Hepatocyte (in vitro differentiated cells): ENCODE results near the gene IP6K3. TPM values are rescaled to one million over a fixed set of nuclear protein-coding genes. Genes with fewer than 3 reads are reported as not detected.
A peak's percentile ranks its signal among the peaks of the same experiment; 100 is the strongest.

Source experiments
- DNase-seq: peaks from one replicate; pipeline ENCODE4 v3.0.0-alpha.2; 2016; ENCODE audit warnings: low spot score
- H2AFZ ChIP-seq: fragments of 200-600 bp; sonication (generic); 2 replicates; pipeline ENCODE4 v1.6.0; 2016; ENCODE audit warnings: antibody characterized with exemption, mild to moderate bottlenecking
- H3K27ac ChIP-seq: fragments of 200-600 bp; sonication (generic); 2 replicates; pipeline ENCODE4 v1.5.1; 2016; ENCODE audit warnings: mild to moderate bottlenecking
- H3K27me3 ChIP-seq: fragments of 200-600 bp; sonication (generic); 2 replicates; pipeline ENCODE4 v1.6.1; 2016
- H3K36me3 ChIP-seq: fragments of 200-600 bp; sonication (generic); replicated peaks from 2 replicates; pipeline ENCODE4 v1.5.1; 2016; ENCODE audit warnings: low read depth; ENCODE audit not compliant: insufficient read depth
- H3K4me1 ChIP-seq: fragments of 200-600 bp; sonication (generic); 2 replicates; pipeline ENCODE4 v1.5.1; 2016; ENCODE audit warnings: mild to moderate bottlenecking, moderate library complexity; ENCODE audit not compliant: insufficient read depth
- H3K4me2 ChIP-seq: fragments of 200-600 bp; sonication (generic); 2 replicates; pipeline ENCODE4 v1.6.0; 2016
- H3K4me3 ChIP-seq: fragments of 200-600 bp; sonication (generic); 2 replicates; pipeline ENCODE4 v1.5.1; 2016; ENCODE audit warnings: mild to moderate bottlenecking
- H3K79me2 ChIP-seq: fragments of 200-600 bp; sonication (generic); 2 replicates; pipeline ENCODE4 v1.6.0; 2017; ENCODE audit warnings: mild to moderate bottlenecking
- H3K9me2 ChIP-seq: fragments of 200-600 bp; sonication (generic); replicated peaks from 2 replicates; pipeline ENCODE4 v1.6.0; 2017; ENCODE audit warnings: mild to moderate bottlenecking; ENCODE audit not compliant: insufficient read depth
- H3K9me3 ChIP-seq: fragments of 200-600 bp; sonication (generic); 2 replicates; pipeline ENCODE4 v1.5.1; 2016; ENCODE audit warnings: low read depth, mild to moderate bottlenecking
- H4K20me1 ChIP-seq: fragments of 200-600 bp; sonication (generic); 2 replicates; pipeline ENCODE4 v1.6.0; 2016; ENCODE audit warnings: mild to moderate bottlenecking; ENCODE audit not compliant: insufficient read depth, poor library complexity, severe bottlenecking
- CTCF ChIP-seq: fragments of 200-600 bp; sonication (generic); IDR thresholded peaks from 2 replicates; pipeline ENCODE4 v1.5.1; 2016; ENCODE audit warnings: antibody characterized with exemption, mild to moderate bottlenecking; ENCODE audit not compliant: poor library complexity
- EZH2 ChIP-seq: fragments of 200-600 bp; sonication (generic); IDR thresholded peaks from 2 replicates; pipeline ENCODE4 v1.6.1; 2016; ENCODE audit warnings: antibody characterized with exemption, mild to moderate bottlenecking, borderline replicate concordance
- EZH2phosphoT487 ChIP-seq: fragments of 200-600 bp; sonication (generic); IDR thresholded peaks from one replicate; pipeline ENCODE4 v1.6.1; 2018; ENCODE audit warnings: antibody characterized with exemption, mild to moderate bottlenecking, low read depth, moderate library complexity; ENCODE audit not compliant: unreplicated experiment, severe bottlenecking
- WGBS: methylation state at CpG from one replicate; pipeline ENCODE4 v1.1.6; 2016; ENCODE audit warnings: low lambda C conversion rate; ENCODE audit errors: missing lambda C conversion rate; 5-methylcytosine and 5-hydroxymethylcytosine counted together
- polyA plus RNA-seq: library from polyadenylated mRNA; unstranded; fragments of >200 nt; fragmentation: Nextera tagmentation; extraction: Ambion mirVana; gene quantifications from 2 replicates; pipeline ENCODE4 v1.2.1, GENCODE V29; 2016
- total RNA-seq: library from RNA; depleted of rRNA; stranded (reverse); fragments of >200 nt; gene quantifications from 2 replicates; pipeline ENCODE4 v1.2.3, GENCODE V29; 2014

The IP6K3 gene
- total and polyA plus RNA-seq, 2 experiments from 2014 or later, result 9.5 to 25.3 TPM

- Histone ChIP-seq H3K9me3 (no peaks in the 10 kb centered on the region), H3K79me2 (peaks cover 2% of the 10 kb centered on the region), H3K9me2 (no peaks in the 10 kb centered on the region), H3K27me3 (no peaks in the 10 kb centered on the region), H2AFZ (no peak overlapping the region), H3K36me3 (no peaks in the 10 kb centered on the region), H4K20me1 (no peaks in the 10 kb centered on the region), H3K4me3 (no peak overlapping the region), H3K27ac (peak overlapping the region; percentile 90), H3K4me2 (peak overlapping the region; percentile 71), H3K4me1 (peaks cover 52% of the 10 kb centered on the region)
- DNase-seq, result peak; percentile 73
- TF ChIP-seq EZH2 (no peak), CTCF (no peak), EZH2phosphoT487 (no peak)
- WGBS, result 49% methylated on average over 13 of the region's 13 CpGs
Observed at GRCh38 chr6:33744895-33745546, 1.7 kb downstream of the IP6K3 start.

GRCh38 chr6:33744001-33744848 lies 2.5 kb downstream of the IP6K3 start:
- Histone ChIP-seq H4K20me1 (no peaks in the 10 kb centered on the region), H3K4me3 (no peak overlapping the region), H3K9me2 (no peaks in the 10 kb centered on the region), H3K27me3 (no peaks in the 10 kb centered on the region), H3K27ac (peak overlapping the region; percentile 90), H3K4me2 (peak overlapping the region; percentile 71), H3K9me3 (no peaks in the 10 kb centered on the region), H2AFZ (no peak overlapping the region), H3K36me3 (no peaks in the 10 kb centered on the region), H3K79me2 (peaks cover 2% of the 10 kb centered on the region), H3K4me1 (peaks cover 59% of the 10 kb centered on the region)
- WGBS, result 40% methylated on average over 11 of the region's 11 CpGs
- DNase-seq, result peak; percentile 82
- TF ChIP-seq CTCF (peak; percentile 86), EZH2 (no peak), EZH2phosphoT487 (no peak)

GRCh38 chr6:33742837-33743236 lies 3.9 kb downstream of the IP6K3 start:
- WGBS, result 81% methylated on average over 7 of the region's 7 CpGs
- no peaks in the 10 kb centered on the region for H3K9me3 ChIP-seq
- H3K4me3 ChIP-seq, result no peak overlapping the region
- H2AFZ ChIP-seq, result no peak overlapping the region
- no peaks in the 10 kb centered on the region for H3K36me3 ChIP-seq
- TF ChIP-seq EZH2phosphoT487 (no peak), CTCF (no peak), EZH2 (no peak)
- H3K27me3 ChIP-seq, result no peaks in the 10 kb centered on the region
- H3K4me2 ChIP-seq, result peak overlapping the region; percentile 71
- H3K4me1 ChIP-seq, result peaks cover 59% of the 10 kb centered on the region
- H3K27ac ChIP-seq, result no peak overlapping the region
- H4K20me1 ChIP-seq, result no peaks in the 10 kb centered on the region
- peaks cover 2% of the 10 kb centered on the region for H3K79me2 ChIP-seq
- DNase-seq, result no peak
- H3K9me2 ChIP-seq, result no peaks in the 10 kb centered on the region
